Ureter (tissue), 1 donor: Measurements from ENCODE around the gene SPDYE3. TPM values are rescaled to one million over a fixed set of nuclear protein-coding genes. Genes with fewer than 3 reads are reported as not detected.

ENCODE experiments used
- DNase-seq: peaks from one replicate; pipeline ENCODE4 v3.0.0-alpha.2; 2020; ENCODE audit warnings: low spot score
- total RNA-seq: library from RNA; stranded (reverse); gene quantifications from one replicate; pipeline ENCODE4 v1.2.4, GENCODE V29; 2023
- donor health status: DM: yes; HTN: yes; CAD: no.

The SPDYE3 gene
- total RNA-seq, 1 donor from 2014 or later: not detected

GRCh38 chr7:100370746-100371145 lies 63.2 kb downstream of the SPDYE3 start:
- DNase-seq: no peak

DNA sequence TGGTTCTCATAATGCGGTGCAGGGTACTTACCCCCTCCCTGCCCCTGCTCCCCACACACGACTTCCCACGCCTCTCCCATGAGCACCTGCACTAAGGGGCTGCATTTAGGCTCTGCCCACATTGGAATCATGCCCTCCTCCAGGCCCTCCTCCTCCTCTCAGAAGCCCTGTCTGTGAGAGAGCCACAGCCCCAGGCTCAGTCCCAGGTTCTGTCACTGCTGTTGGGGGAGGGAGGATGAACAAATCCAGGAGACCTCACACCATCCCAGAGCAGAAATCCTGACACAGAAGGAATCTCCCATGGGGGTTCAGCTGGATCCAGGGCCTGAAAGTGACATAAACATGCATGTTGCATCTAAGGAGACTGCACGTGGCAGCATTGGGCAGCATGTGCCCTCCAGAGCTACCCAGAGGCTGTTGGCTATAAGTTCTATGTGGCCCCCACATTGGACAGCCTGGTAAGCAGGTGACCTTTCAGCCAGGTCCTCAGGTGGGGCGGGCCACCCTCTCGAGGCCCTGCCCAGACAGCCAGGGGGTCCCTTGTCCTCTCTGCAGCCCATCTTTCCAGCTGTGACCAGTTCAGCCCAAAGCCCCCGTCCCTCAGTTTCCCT lies 64.2 kb downstream of the SPDYE3 start:
- no peak for DNase-seq

Other genes with a start within 250 kb of the SPDYE3 start
- 41.3 TPM for gene ZNF3, start 226.0 kb upstream of the SPDYE3 start, total RNA-seq
- 121 TPM for gene COPS6, start 218.7 kb upstream of the SPDYE3 start, total RNA-seq
- 52.4 TPM for gene MCM7, start 206.3 kb upstream of the SPDYE3 start, total RNA-seq
- 19.5 TPM for gene AP4M1, start 206.1 kb upstream of the SPDYE3 start, total RNA-seq
- gene TAF6, start 188.3 kb upstream of the SPDYE3 start, total RNA-seq: 47.4 TPM
- 8.7 TPM for gene CNPY4, start 188.1 kb upstream of the SPDYE3 start, total RNA-seq
- gene MBLAC1, start 180.7 kb upstream of the SPDYE3 start, total RNA-seq: 1.5 TPM
- 108 TPM for gene LAMTOR4, start 158.8 kb upstream of the SPDYE3 start, total RNA-seq
- 35.5 TPM for gene TRAPPC14, start 149.0 kb upstream of the SPDYE3 start, total RNA-seq
- 7.1 TPM for gene GAL3ST4, start 139.1 kb upstream of the SPDYE3 start, total RNA-seq
- 5.1 TPM for gene GPC2, start 130.3 kb upstream of the SPDYE3 start, total RNA-seq
- gene STAG3, start 129.8 kb upstream of the SPDYE3 start, total RNA-seq: 1.9 TPM
- 1.1 TPM for gene PVRIG, start 87.8 kb upstream of the SPDYE3 start, total RNA-seq
- 94.1 TPM for gene PILRB, start 50.4 kb downstream of the SPDYE3 start, total RNA-seq
- 21.6 TPM for gene PILRA, start 65.8 kb downstream of the SPDYE3 start, total RNA-seq
- gene ZCWPW1, start 121.0 kb downstream of the SPDYE3 start, total RNA-seq: 4.3 TPM
- gene MEPCE, start 122.1 kb downstream of the SPDYE3 start, total RNA-seq: 33.7 TPM
- 32.4 TPM for gene PPP1R35, start 128.8 kb downstream of the SPDYE3 start, total RNA-seq
- not detected for gene SPACDR, start 156.6 kb downstream of the SPDYE3 start, total RNA-seq
- gene TSC22D4, start 171.5 kb downstream of the SPDYE3 start, total RNA-seq: 42.9 TPM
- 0.68 TPM for gene NYAP1, start 176.2 kb downstream of the SPDYE3 start, total RNA-seq
- gene AGFG2, start 231.5 kb downstream of the SPDYE3 start, total RNA-seq: 28.0 TPM